GM21619 (cell line): ENCODE measurements around the gene RAPGEF3.
A peak's percentile ranks its signal among the peaks of the same experiment; 100 is the strongest.

ENCODE experiments used
- ATAC-seq: cut with Tn5 transposase; IDR thresholded peaks from one replicate; pipeline ENCODE4 v1.9.1; 2021; ENCODE audit not compliant: unreplicated experiment

The RAPGEF3 gene

GRCh38 chr12:47705566-47706425, 52.9 kb downstream of the RAPGEF3 start, which contains the start of gene RPAP3:
Gene RPAP3 (minus strand): TSS chr12:47706030. CDS start chr12:47702840, 3,190 bp downstream.
- ATAC-seq = peak; percentile 75

DNA sequence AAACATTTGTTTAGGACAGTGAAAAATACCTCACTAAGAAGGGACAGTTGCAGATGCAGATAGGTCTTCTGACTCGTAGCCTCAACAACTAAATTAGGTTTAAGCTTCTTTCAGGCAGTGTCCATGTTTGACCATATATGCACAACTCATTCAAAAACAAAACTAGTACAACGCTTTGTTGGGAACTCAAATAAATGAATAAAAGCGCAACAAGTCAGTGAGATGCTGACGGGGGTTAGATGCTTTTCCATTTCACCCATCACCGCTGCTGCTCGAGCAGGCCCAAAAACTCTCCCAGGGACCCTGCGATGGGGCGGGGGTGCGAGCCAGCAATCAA, 53.5 kb downstream of the RAPGEF3 start:
- no peak for ATAC-seq

DNA sequence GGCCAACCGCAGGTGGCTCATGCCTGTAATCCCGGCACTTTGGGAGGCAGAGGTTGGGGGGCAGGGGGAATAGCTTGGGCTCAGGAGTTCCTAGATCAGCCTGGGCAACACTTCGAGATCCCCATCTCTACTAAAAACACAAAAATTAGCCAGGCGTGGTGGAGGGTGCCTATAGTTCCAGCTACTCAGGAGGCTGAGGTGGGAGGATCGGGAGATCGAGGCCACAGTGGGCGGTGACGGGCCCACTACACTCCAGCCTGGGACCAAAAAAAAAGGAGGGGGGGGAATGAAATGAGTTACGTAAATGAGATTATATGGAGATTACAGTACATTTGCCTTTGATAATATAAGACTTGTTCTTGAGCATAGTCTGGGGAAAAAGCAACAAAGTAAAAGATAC, 54.0 kb downstream of the RAPGEF3 start:
- no peak for ATAC-seq

GRCh38 chr12:47700263-47700662, 58.4 kb downstream of the RAPGEF3 start:
- ATAC-seq = no peak

GRCh38 chr12:47698631-47699030, 60.0 kb downstream of the RAPGEF3 start:
- ATAC-seq = no peak

DNA sequence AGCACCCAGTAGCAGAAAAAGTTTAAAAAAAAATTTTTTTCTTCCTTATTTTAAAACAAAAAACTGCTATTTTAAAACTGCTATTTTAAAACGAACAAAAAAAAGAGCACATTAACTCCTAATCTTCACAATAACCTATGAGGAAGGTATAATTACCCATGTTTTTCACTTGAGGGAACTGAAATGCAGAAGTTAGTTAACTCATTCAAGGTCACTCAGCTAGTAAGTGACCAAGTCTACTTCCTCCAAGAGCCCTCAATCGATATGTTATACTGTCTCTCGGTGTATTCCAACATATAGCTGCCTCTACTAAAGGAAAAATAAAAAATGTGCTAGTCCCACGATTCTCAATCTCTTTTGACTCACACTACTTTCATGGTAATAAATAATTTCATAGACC, 60.6 kb downstream of the RAPGEF3 start:
- no peak for ATAC-seq

DNA sequence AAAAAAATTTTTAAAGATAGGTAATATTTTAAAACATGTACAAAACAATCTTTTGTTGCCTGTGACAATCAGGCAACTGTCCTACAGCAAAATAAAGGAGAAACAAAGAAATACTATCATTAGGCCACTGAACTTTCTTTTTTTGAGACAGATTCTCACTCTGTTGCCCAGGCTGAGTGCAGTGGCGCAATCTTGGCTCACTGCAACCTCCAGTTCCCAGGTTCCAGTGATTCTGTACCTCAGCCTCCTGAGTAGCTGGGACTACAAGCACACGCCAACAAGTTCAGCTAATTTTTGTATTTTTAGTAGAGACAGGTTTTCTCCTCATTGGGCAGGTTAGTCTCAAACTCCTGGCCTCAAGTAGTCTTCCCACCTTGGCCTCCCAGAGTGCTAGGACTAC, 69.5 kb downstream of the RAPGEF3 start:
- no peak for ATAC-seq

- ATAC-seq = no peak
These were observed 71.0 kb downstream of the RAPGEF3 start for GRCh38 chr12:47687636-47688035.

- peak; percentile 60 for ATAC-seq
These were observed 71.9 kb downstream of the RAPGEF3 start for GRCh38 chr12:47686645-47687240.
